ENCODE data around the gene GALNS.

DNA sequence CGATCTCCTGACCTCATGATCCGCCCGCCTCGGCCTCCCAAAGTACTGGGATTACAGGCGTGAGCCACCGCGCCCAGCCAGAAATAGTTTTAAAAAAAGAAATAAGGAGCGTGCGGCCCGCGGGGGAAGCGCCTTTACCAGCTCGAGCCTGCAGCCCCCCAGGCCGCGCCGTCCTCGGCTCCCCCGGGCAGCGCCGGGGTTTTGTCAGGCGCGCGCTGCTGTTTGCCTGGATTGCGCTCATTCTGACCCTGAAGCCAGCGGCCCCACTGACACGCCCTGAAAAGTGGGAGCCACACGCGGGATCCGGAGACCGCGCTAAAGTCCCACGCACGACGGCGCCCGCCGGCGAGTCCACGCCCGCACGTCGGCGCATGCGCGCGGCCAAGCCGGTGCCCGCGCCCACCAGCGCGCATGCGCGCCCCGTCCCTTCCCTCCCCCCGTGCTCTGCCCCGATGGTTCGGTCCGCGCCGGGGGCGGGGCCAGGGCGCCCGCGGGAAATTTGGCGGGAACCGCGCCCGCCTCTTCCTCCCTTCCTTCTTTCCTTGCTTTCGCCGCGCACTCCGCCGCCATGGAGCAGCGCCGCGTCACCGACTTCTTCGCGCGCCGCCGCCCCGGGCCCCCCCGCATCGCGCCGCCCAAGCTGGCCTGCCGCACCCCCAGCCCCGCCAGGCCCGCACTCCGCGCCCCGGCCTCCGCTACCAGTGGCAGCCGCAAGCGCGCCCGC is 53.3 kb downstream of the GALNS start, which contains the start of gene CDT1:
- TF ChIP-seq ZNF44 (CRISPR knock-in tag; IDR thresholded peaks at IDR 0.05) (no peak), SMARCC2 (IDR thresholded peaks at IDR 0.05) (no peak), POLR2A (IDR thresholded peaks at IDR 0.05; ENCODE audit: insufficient read depth in 1 of 2, low read depth in 2 of 2, low read length in 2 of 2) (peak in 1 of 2 experiments; percentile 51; a peak in 2 of 4 replicates), ESRRA (CRISPR knock-in tag; IDR thresholded peaks at IDR 0.05; ENCODE audit: low read depth) (0 out of 2 replicates have a peak, but pooled peaks have one; percentile 32), EZH2 (conservative IDR thresholded peaks at IDR 0.05; ENCODE audit: low read depth, low read length) (no peak), KDM5B (CRISPR knock-in tag; IDR thresholded peaks at IDR 0.05; ENCODE audit: borderline replicate concordance) (peak; percentile 33; the same call in 1 of the 2 replicates), RFX5 (IDR thresholded peaks at IDR 0.05; ENCODE audit: low read depth, low read length) (no peak), POLR2AphosphoS5 (IDR thresholded peaks at IDR 0.05; ENCODE audit: low read depth, low read length) (peak; percentile 70)
- TF ChIP-seq, protein P1, sequence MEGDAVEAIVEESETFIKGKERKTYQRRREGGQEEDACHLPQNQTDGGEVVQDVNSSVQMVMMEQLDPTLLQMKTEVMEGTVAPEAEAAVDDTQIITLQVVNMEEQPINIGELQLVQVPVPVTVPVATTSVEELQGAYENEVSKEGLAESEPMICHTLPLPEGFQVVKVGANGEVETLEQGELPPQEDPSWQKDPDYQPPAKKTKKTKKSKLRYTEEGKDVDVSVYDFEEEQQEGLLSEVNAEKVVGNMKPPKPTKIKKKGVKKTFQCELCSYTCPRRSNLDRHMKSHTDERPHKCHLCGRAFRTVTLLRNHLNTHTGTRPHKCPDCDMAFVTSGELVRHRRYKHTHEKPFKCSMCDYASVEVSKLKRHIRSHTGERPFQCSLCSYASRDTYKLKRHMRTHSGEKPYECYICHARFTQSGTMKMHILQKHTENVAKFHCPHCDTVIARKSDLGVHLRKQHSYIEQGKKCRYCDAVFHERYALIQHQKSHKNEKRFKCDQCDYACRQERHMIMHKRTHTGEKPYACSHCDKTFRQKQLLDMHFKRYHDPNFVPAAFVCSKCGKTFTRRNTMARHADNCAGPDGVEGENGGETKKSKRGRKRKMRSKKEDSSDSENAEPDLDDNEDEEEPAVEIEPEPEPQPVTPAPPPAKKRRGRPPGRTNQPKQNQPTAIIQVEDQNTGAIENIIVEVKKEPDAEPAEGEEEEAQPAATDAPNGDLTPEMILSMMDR (CRISPR knock-in tag; IDR thresholded peaks at IDR 0.05), result 0 out of 2 replicates have a peak, but pooled peaks have one; percentile 9
